Measurements from ENCODE around the gene DGKH.

DGKH gene

DNA sequence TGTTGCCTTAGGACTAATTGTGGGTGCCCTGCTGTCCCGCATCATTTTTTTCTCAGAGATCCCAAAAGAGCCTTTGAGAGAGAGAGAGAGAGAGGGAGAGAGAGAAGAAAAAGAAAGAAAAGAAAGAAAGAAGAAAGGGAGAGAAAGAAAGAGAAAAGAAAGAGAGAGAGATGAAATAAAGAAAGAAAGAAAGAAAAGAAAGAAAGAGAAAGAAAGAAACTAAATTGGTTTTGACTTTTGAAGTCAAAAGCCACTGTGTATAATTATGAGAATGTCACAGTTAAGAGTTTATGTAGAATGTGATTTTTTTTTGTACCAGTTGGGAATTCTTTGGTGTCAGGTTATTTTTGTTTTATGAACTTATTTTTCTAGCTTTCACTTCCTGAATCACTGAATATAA lies 180.1 kb downstream of the DGKH start:
- Histone ChIP-seq H3K27ac (no peak overlapping the region), H3K36me3 (ENCODE audit: control insufficient read depth, insufficient read depth, low read length) (no peaks in the 10 kb centered on the region), H3K9me3 (ENCODE audit: control insufficient read depth, low read length) (no peaks in the 10 kb centered on the region), H3K4me1 (no peaks in the 10 kb centered on the region), H3K4me2 (ENCODE audit: low read length) (no peak overlapping the region), H3K79me2 (no peaks in the 10 kb centered on the region), H2AFZ (no peak overlapping the region), H3K4me3 (ENCODE audit: low read depth, low read length) (no peak overlapping the region), H3K27me3 (ENCODE audit: control insufficient read depth, insufficient read depth, low read length) (no peaks in the 10 kb centered on the region), H3K9ac (no peak overlapping the region)
- TF ChIP-seq, protein P1, sequence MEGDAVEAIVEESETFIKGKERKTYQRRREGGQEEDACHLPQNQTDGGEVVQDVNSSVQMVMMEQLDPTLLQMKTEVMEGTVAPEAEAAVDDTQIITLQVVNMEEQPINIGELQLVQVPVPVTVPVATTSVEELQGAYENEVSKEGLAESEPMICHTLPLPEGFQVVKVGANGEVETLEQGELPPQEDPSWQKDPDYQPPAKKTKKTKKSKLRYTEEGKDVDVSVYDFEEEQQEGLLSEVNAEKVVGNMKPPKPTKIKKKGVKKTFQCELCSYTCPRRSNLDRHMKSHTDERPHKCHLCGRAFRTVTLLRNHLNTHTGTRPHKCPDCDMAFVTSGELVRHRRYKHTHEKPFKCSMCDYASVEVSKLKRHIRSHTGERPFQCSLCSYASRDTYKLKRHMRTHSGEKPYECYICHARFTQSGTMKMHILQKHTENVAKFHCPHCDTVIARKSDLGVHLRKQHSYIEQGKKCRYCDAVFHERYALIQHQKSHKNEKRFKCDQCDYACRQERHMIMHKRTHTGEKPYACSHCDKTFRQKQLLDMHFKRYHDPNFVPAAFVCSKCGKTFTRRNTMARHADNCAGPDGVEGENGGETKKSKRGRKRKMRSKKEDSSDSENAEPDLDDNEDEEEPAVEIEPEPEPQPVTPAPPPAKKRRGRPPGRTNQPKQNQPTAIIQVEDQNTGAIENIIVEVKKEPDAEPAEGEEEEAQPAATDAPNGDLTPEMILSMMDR (IDR thresholded peaks at IDR 0.05): no peak

DNA sequence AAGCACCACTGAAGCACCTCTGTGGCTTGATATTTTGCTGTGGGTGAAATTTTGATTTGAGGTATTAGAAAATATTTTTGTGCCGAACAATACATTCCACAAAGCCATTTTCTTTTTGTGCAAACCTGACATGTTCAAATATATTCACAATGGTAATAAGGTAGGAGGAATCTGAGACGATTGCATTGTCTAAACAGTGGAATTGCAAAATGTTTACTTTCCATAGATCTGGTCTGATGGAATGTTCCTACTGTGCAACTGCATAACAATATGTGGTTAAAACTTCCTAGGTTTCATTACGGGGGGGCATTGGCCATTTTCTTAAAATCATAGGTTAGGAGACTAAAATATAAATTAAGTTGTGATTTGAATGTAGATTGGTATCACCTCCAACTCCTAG lies 180.8 kb downstream of the DGKH start:
- Histone ChIP-seq H3K9ac (no peak overlapping the region), H3K4me2 (ENCODE audit: low read length) (no peak overlapping the region), H3K4me3 (ENCODE audit: low read depth, low read length) (no peak overlapping the region), H3K4me1 (no peaks in the 10 kb centered on the region), H3K27me3 (ENCODE audit: control insufficient read depth, insufficient read depth, low read length) (no peaks in the 10 kb centered on the region), H3K27ac (no peak overlapping the region), H2AFZ (no peak overlapping the region), H3K36me3 (ENCODE audit: control insufficient read depth, insufficient read depth, low read length) (no peaks in the 10 kb centered on the region), H3K79me2 (no peaks in the 10 kb centered on the region), H3K9me3 (ENCODE audit: control insufficient read depth, low read length) (no peaks in the 10 kb centered on the region)
- TF ChIP-seq, protein P1 (IDR thresholded peaks at IDR 0.05): no peak

DNA sequence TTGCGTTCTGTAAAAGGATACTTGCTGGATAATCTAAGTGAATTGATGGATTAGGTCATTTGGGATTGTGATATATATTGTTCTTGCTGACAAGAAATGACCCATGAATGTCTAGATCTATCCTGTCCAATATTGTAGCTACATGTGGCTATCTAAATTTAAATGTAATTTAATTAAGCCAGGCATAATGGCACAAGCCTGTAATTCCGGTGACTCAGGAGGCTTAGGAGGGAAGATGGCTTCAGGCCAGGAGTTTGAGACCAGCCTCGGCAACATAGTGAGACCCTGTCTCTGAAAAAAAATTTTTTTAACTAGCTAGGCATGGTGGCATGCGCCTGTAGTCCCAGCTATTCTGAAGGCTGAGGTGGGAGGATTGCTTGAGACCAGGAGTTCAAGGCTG lies 184.2 kb downstream of the DGKH start:
- H3K4me1 ChIP-seq: no peaks in the 10 kb centered on the region
- no peak overlapping the region for H3K27ac ChIP-seq
- TF ChIP-seq, protein P1 (IDR thresholded peaks at IDR 0.05): no peak
- no peaks in the 10 kb centered on the region for H3K27me3 ChIP-seq (ENCODE audit: control insufficient read depth, insufficient read depth, low read length)
- no peaks in the 10 kb centered on the region for H3K79me2 ChIP-seq
- H3K9ac ChIP-seq: no peak overlapping the region
- no peak overlapping the region for H2AFZ ChIP-seq
- no peaks in the 10 kb centered on the region for H3K9me3 ChIP-seq (ENCODE audit: control insufficient read depth, low read length)
- H3K4me2 ChIP-seq (ENCODE audit: low read length): no peak overlapping the region
- H3K4me3 ChIP-seq (ENCODE audit: low read depth, low read length): no peak overlapping the region
- no peaks in the 10 kb centered on the region for H3K36me3 ChIP-seq (ENCODE audit: control insufficient read depth, insufficient read depth, low read length)

DNA sequence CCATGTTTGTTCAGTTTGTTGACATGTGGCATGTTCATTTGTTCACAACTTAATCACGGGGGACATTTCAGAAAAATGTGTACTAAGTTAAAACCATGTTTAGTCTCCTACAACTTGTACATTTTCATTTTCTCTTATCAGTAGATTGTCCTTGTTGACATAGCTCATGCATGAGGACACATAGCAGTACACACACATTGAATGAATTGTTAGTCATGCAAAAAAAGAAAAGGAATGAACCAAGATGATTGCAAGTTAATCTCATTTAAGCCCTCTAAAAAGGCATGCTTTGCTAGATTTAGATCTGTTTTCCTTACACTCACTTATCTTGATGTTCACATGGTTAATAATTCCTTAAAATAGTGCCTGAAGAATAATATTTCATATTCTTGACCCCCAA lies 185.3 kb downstream of the DGKH start:
- Histone ChIP-seq H3K9me3 (ENCODE audit: control insufficient read depth, low read length) (no peaks in the 10 kb centered on the region), H3K9ac (no peak overlapping the region), H3K4me2 (ENCODE audit: low read length) (no peak overlapping the region), H3K4me3 (ENCODE audit: low read depth, low read length) (no peak overlapping the region), H3K79me2 (no peaks in the 10 kb centered on the region), H3K27ac (no peak overlapping the region), H2AFZ (no peak overlapping the region), H3K36me3 (ENCODE audit: control insufficient read depth, insufficient read depth, low read length) (no peaks in the 10 kb centered on the region), H3K4me1 (no peaks in the 10 kb centered on the region), H3K27me3 (ENCODE audit: control insufficient read depth, insufficient read depth, low read length) (no peaks in the 10 kb centered on the region)
- TF ChIP-seq, protein P1 (IDR thresholded peaks at IDR 0.05): no peak

DNA sequence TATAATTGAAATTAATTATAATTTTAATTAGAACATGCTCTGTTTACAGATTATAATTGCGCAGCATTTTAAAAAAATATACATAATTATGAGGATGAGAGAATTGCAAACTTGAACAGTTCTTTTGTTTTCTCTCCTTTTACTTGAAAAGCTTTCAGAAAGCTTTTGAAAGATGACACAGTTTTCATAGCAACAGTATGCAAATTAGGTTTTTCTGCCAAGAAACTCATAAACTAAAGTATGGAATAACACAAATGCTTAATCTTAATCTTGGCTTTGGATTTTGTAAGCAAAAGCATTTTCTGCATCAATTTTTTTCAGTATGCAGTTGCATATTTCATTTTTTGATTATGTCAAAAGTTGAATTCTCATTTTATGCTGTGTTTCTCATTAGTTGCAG lies 190.7 kb downstream of the DGKH start:
- Histone ChIP-seq H3K27ac (no peak overlapping the region), H3K4me3 (ENCODE audit: low read depth, low read length) (no peak overlapping the region), H3K9ac (no peak overlapping the region), H3K36me3 (ENCODE audit: control insufficient read depth, insufficient read depth, low read length) (no peaks in the 10 kb centered on the region), H3K27me3 (ENCODE audit: control insufficient read depth, insufficient read depth, low read length) (no peaks in the 10 kb centered on the region), H3K79me2 (no peaks in the 10 kb centered on the region), H3K4me2 (ENCODE audit: low read length) (no peak overlapping the region), H3K9me3 (ENCODE audit: control insufficient read depth, low read length) (no peaks in the 10 kb centered on the region), H3K4me1 (no peaks in the 10 kb centered on the region), H2AFZ (no peak overlapping the region)
- TF ChIP-seq, protein P1 (IDR thresholded peaks at IDR 0.05): no peak

Measured in parathyroid adenoma (tissue), 2 donors.